ENCODE results near the gene SCART1. TPM values are rescaled to one million over a fixed set of nuclear protein-coding genes. Genes with fewer than 3 reads are reported as not detected.

SCART1 gene
- total RNA-seq, 4 donors from 2014 or later: 4.8 to 8.1 (median 6.1) TPM

Other genes starting within 250 kb of the SCART1 start
- gene UTF1, start 223.7 kb upstream of the SCART1 start, total RNA-seq: not detected
- 10 to 100 TPM in 1 of 4 donors, 1 to 10 TPM in 3; 2.5 to 10.5 (median 4.9) TPM for gene VENTX, start 216.1 kb upstream of the SCART1 start, total RNA-seq
- gene ADAM8, start 177.1 kb upstream of the SCART1 start, total RNA-seq: 10 to 100 TPM in 1 of 4 donors, 1 to 10 TPM in 3; 2.7 to 11.3 (median 6.4) TPM
- gene TUBGCP2, start 145.1 kb upstream of the SCART1 start, total RNA-seq: 10 to 100 TPM; 35.8 to 73.5 (median 45.7) TPM
- 10 to 100 TPM; 29.3 to 44.8 (median 35.0) TPM for gene ZNF511, start 145.0 kb upstream of the SCART1 start, total RNA-seq
- gene CALY, start 117.0 kb upstream of the SCART1 start, total RNA-seq: 1 to 10 TPM in 2 of 4 donors, under 1 TPM in 1, not detected in 1; 0.60 to 4.4 (median 1.2) TPM
- 10 to 100 TPM in 3 of 4 donors, 1 to 10 TPM in 1; 9.8 to 29.4 (median 16.6) TPM for gene PRAP1, start 106.6 kb upstream of the SCART1 start, total RNA-seq
- gene FUOM, start 95.9 kb upstream of the SCART1 start, total RNA-seq: 10 to 100 TPM; 44.1 to 59.4 (median 49.3) TPM
- 100 to 1,000 TPM in 1 of 4 donors, 10 to 100 TPM in 3; 70.5 to 104 (median 76.4) TPM for gene ECHS1, start 80.6 kb upstream of the SCART1 start, total RNA-seq
- 10 to 100 TPM; 15.3 to 26.7 (median 18.4) TPM for gene PAOX, start 74.7 kb upstream of the SCART1 start, total RNA-seq
- 10 to 100 TPM; 28.7 to 65.7 (median 34.7) TPM for gene MTG1, start 59.8 kb upstream of the SCART1 start, total RNA-seq
- gene SPRN, start 29.3 kb upstream of the SCART1 start, total RNA-seq: not detected
- gene CYP2E1, start 73.4 kb downstream of the SCART1 start, total RNA-seq: 1 to 10 TPM in 2 of 4 donors, under 1 TPM in 2; 0.30 to 7.0 (median 0.82) TPM
- 1 to 10 TPM in 1 of 4 donors, not detected in 3; 3.5 TPM for gene SYCE1, start 111.6 kb downstream of the SCART1 start, total RNA-seq
- not detected for gene FRG2B, start 172.8 kb downstream of the SCART1 start, total RNA-seq